Activated CD8-positive, alpha-beta memory T cell treated with anti-CD3 and anti-CD28 coated beads, Interleukin-2, amount 50 U/mL, for 24 hours (primary cell): ENCODE measurements around the gene DNASE1L1.

Experiments used
- DNase-seq: peaks from one replicate; pipeline ENCODE4 v3.0.0-alpha.2; 2020; ENCODE audit errors: extremely low read depth

The DNASE1L1 gene

DNA sequence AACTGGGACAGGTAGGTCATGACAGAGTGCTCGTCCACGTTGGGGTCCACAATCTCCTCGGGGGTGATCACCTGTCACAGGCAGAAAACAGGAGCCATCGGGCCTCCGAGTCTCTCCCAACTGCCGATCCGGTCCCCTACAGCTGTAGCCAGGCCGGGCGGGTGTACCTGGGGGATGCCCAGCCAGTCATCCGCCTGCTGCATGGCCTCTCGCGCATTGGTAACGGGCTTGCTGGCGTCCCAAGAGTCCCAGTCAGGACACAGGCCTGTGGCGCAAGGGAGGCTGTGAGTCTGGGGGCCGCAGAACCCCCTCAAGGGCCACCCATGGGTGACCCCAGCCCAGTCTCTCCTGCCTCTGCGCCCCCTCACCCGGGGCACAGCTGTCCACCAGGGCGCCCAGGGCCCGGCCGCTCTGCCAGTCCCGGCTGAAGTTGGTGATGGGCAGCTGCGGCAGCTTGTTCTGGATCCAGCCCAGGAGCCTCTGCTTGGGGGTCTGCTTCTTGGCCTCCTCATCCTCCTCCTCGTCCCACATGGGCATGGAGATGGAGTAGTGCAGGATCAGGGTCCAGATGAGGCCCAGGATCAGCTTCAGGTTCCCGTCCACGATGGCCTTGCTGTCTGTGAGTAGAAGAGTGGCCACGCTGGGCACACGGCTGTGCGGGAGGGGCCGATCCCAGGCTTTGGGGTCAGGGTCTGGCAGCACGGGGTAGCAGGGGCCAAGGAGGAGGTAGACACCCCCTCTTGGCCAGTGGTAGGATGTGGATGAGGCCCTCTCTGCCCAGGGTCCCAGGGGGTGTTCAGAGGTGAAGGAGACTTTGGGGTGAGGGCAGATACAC lies 41.4 kb downstream of the DNASE1L1 start:
- DNase-seq = no peak

- no peak for DNase-seq
Measured at GRCh38 chrX:154366666-154367055, 42.4 kb downstream of the DNASE1L1 start.

GRCh38 chrX:154365997-154366665 lies 42.9 kb downstream of the DNASE1L1 start:
- DNase-seq = no peak

GRCh38 chrX:154365052-154365600 lies 43.9 kb downstream of the DNASE1L1 start:
- DNase-seq = no peak

DNA sequence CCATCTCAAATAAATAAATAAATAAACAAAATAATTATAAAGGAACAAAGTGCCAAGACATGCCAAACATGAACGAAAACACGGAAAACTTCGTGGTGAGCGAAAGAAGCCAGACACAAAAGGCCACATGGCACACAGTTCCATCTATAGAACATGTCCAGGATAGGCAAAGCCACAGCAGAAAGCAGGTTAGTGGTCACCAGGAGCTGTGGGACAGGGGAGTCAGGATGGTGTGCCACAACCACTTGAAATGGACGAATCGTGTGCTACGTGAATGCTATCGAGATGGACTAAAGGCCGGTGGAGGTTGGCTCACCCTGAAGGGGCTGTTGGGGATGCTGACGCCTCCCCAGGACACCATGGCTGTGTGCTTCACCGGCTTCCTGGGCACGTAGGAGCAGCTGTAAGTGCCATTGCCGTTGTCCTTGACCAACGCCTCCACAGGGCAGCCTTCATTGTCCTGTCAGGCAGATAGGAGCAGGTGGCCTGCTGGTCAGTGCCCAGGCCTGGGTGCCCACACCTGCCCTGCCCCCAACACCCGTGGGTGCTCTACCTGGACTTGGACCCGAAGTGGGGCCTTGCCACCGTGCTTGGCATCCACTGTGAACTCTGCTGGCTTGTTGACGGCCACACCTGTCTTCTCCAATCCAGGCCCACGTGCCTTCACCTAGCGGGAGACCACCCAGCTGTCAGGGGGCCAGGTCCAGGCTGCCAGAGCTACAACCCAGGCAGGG lies 45.2 kb downstream of the DNASE1L1 start:
- DNase-seq = no peak

- DNase-seq = no peak
Measured at GRCh38 chrX:154362085-154362742, 46.8 kb downstream of the DNASE1L1 start.

- DNase-seq = no peak
Measured at GRCh38 chrX:154360155-154360713, 48.8 kb downstream of the DNASE1L1 start.

GRCh38 chrX:154359362-154360154 lies 49.5 kb downstream of the DNASE1L1 start:
- DNase-seq = no peak

GRCh38 chrX:154358829-154359228 lies 50.2 kb downstream of the DNASE1L1 start:
- DNase-seq = no peak

GRCh38 chrX:154358011-154358410 lies 51.0 kb downstream of the DNASE1L1 start:
- no peak for DNase-seq

DNA sequence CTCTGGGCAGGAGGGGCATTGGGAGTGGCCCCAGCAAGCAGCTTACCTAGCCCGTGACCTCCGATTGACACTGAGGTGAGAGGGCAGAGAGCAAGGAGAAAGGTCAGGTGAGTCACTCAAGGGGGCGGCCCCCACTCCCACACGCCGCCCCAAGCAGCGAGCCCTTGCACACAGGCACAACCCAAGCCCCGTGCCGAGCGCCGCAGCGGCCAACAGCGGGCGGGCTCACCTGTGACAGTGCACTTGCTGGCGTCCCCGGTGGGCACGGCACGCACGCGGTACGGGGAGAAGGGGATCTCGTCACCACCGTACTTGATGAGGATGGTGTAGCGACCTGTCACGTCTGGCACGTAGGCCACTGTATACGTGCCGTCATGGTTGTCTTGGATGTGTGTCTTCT lies 51.8 kb downstream of the DNASE1L1 start:
- no peak for DNase-seq

DNA sequence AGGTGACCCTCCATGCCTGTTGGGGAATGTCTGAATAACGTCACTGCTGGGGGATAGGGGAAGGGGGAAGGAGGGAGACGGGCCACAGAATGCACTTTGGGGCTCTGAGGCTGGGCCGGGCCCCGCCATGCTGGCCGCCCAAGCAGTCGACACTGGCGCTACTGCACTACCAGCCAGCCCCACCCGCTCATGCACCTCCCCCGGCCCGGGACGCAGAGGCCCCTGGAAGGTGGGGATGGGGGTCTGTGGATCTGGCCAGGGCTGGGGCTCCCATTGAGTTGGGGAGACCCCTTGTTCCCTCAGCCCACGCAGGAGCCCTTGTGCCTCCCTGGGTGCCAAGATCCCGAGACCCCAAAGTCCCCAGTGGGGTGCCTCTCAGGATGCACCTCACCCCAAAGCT lies 52.5 kb downstream of the DNASE1L1 start:
- no peak for DNase-seq

DNA sequence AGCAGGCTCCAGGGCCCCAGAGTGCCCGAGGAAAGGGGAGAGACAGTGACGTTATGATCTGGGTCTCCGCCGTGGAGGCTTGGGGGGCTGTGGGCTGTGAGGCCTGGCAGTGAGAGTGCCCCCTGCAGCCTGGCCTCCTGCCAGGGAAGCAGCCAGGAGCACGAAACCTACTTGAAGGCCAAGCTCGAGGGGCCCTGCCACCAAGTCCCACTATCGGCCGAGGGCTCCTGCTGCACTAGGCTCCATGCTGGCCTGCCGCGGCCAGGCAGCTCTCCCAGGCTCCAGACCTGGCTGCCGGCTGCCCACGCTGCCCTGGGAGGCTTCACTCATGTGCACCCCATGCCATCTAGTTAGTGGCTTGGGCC lies 53.3 kb downstream of the DNASE1L1 start:
- DNase-seq = no peak

- DNase-seq = no peak
Measured at GRCh38 chrX:154355094-154355775, 53.8 kb downstream of the DNASE1L1 start.

- DNase-seq = no peak
Measured at GRCh38 chrX:154354516-154354915, 54.5 kb downstream of the DNASE1L1 start.

GRCh38 chrX:154354013-154354412 lies 55.0 kb downstream of the DNASE1L1 start:
- DNase-seq = no peak

- DNase-seq = no peak
Measured at GRCh38 chrX:154353172-154353843, 55.7 kb downstream of the DNASE1L1 start.

GRCh38 chrX:154352466-154352865 lies 56.6 kb downstream of the DNASE1L1 start:
- DNase-seq = no peak

DNA sequence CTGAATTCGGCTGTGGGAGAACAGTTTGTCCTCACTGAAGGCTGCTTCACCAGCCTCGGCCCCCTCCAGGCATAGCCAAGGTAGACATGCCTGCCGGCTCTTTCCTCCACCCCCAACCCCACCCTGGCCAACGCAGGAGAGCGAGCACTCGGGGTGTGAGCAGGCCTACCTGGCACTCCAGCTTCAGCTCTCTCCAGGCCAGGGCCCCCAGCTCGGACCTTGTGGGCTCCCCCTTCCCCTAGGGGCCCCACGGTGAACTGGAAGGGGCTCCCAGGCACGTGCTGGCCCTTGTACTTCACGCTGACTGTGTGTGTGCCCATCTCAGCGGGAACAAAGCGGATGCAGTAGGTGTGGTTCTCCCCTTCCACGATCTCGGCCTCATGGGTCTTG lies 57.0 kb downstream of the DNASE1L1 start:
- DNase-seq = no peak
